DMS79 treated with DMSO at 0.1 percent for 48 hours (cell line): ENCODE data around the gene MAGEB17.

Source experiments
- DNase-seq: peaks from one replicate; lab custom pipeline; 2025; lab: John Stamatoyannopoulos, UW

Gene MAGEB17

DNA sequence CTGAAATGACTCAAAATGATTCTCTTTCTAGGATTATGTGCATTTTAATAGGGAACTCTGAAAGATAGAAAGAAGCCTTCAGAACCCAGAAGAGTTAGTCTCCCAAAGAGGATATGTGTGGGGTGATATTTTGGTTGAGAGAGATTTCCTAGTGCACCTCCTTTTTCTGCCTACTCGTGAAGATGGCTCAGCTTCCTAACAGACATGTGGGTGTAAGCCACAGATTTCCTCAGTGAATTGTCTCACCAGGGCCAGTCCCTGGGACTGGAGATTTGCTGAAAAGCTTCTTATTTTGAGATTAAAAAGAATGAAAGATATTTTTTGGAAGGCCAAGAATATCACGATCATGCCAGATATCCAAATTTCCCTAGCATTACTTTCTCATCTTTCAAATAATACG lies 42.8 kb downstream of the MAGEB17 start:
- no peak for DNase-seq

DNA sequence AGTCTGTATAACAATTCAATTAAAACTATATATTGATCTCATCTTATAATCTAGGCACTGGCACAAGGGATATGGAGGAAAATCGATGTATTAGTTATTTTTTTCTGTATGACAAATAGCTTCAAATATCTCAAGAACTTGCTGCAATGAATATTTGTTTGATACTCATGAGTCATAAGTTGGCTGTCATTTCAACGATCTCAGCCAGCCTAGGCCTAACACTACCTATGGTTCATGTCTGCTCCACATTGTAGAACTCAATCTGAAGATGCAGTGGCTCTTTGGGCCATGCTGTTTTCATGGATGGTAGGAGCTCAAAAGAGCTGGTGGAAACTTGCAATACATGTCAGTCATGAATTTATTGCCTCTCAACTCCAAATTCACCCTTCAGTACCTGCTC lies 44.7 kb downstream of the MAGEB17 start:
- DNase-seq = no peak

DNA sequence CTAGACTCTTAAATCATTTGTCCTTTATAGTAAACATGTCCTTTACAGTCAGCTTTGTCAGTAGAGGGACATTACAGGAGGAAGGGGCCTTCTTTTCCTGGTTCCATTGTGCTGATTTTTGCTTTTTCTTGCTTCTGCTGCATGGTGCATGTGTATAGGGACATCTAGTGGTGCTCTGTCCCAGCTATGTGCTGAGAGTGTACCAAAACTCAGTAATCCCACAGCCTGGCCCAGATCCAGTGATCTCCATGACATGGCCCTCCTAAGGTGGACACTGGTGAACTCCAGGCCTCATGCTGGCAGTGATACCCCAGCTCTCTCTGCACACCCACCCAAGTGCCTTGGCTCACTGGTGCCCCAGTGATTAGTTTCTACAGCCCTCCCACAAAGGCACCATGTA lies 45.2 kb downstream of the MAGEB17 start:
- no peak for DNase-seq

DNA sequence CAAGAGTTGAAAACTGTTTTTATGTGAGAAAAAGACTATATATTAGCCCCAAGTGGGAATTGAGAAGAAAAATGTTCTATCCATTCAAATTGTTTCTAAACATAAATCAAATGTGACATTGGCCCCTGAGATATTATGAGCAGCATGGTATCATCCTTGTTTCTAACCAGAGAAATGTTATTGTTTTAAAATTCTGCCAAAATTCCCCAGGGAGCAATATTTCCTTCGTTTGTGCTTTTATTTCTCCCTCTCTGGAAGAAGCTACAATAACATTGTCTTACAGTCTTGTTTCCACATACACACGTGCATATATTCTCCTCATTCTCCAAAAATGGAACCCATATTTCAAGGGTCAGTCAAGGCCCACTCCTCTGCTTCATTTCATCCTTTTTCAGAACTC lies 46.7 kb downstream of the MAGEB17 start:
- no peak for DNase-seq

DNA sequence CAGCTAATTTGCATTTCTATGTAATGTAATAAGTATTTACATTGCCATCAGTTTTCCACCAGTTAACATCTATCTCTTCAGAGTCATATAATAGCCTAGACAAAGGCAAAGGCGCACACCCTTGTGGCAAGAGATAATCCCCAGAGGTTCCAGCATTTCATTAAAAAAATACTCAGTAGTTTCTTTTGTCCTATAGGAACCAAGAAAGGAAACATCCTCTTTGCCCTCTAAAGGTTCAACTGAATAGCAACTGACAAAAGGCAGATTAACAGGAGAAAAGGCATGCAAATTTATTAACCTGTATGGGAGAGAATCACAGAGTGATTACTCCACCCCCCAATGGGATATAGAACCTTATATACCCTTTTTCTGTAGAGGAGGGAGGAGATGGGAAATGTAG lies 48.4 kb downstream of the MAGEB17 start:
- DNase-seq = no peak
